ENCODE measurements around the gene GABRG3.
"Not testable (repeated sequence)": the region's sequence is repeated elsewhere in the genome, so short reads cannot be mapped to it uniquely, and the experiment has no call there.

The GABRG3 gene

GRCh38 chr15:27003003-27003402 lies 32.0 kb downstream of the GABRG3 start:
- DNase-seq: not testable (repeated sequence)

- not testable (repeated sequence) for DNase-seq
These were observed 33.2 kb downstream of the GABRG3 start for GRCh38 chr15:27004226-27004625.

GRCh38 chr15:27017168-27017809 lies 46.3 kb downstream of the GABRG3 start:
- peak; percentile 1 to 53 for DNase-seq

GRCh38 chr15:27019687-27020086 lies 48.7 kb downstream of the GABRG3 start:
- no peak for DNase-seq

DNA sequence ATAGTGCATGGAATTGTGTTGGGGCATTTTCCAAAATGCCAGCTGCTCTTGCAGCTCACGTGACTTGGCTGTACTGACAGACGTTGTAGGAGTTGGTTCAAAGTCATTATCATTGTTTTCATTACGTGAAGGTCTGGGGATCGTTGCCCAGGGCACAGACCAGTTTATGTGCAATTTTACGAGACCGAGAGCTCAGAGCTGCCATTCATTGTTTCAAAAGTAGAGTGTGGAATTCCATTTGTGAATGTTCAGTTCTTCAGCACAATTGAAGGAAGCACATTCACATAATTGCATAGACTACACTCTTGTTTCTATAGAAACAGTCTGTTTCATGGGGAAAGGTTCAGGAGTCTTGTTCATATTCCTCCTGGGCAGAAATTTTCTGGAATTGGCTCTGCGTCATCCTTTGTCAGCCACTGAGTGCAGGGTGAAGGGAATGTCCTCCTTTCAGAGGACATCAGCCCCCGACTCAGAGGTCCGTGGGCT lies 54.5 kb downstream of the GABRG3 start:
- no peak for DNase-seq

GRCh38 chr15:27027229-27027628 lies 56.2 kb downstream of the GABRG3 start:
- DNase-seq: no peak

GRCh38 chr15:27028858-27029477 lies 58.0 kb downstream of the GABRG3 start:
- DNase-seq: no peak

GRCh38 chr15:27036210-27036609 lies 65.2 kb downstream of the GABRG3 start:
- DNase-seq: no peak

DNA sequence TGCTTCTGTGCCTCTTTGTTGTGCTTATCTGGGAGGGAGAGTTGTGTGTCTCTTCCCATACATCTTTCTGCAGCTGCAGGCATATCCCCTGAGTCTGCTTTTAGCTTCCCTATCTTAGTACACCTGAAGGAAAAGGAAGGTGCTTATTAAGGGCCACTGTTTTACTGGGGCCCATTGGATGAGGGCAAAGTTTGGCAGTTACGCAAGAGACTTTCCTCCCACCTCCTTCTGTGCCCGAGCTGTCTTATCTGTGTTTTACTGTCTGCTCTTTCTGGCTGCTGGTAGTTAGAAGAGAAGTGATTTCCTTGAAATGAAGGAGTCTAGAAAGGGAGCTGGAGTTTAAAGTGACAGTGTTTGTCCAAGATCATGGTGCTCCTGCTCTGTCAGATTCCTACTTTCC lies 66.5 kb downstream of the GABRG3 start:
- DNase-seq: no peak

GRCh38 chr15:27039152-27039551 lies 68.2 kb downstream of the GABRG3 start:
- no peak for DNase-seq

- DNase-seq: no peak
These were observed 71.2 kb downstream of the GABRG3 start for GRCh38 chr15:27042230-27042629.

DNA sequence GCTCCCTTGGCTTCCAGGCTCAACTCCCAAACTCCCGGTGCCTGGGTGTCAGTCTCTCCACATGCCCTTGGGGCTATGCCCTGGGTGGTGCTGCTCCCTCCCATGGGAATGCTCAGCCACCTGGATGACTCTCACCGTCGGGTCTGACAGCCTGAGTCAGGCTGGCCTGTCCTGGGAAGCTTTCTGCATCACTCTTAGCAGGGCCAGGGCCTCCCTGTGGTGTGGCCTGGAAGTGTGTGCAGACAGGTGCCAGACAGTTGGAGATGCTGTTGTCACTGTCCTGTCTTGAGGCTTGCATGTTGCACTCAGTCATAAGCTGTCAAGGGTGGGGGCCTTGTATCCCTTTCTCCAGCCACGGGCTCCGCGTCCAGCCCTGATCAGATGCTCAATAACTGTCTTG lies 71.7 kb downstream of the GABRG3 start:
- DNase-seq: no peak

- no peak for DNase-seq
These were observed 72.8 kb downstream of the GABRG3 start for GRCh38 chr15:27043770-27044169.

DNA sequence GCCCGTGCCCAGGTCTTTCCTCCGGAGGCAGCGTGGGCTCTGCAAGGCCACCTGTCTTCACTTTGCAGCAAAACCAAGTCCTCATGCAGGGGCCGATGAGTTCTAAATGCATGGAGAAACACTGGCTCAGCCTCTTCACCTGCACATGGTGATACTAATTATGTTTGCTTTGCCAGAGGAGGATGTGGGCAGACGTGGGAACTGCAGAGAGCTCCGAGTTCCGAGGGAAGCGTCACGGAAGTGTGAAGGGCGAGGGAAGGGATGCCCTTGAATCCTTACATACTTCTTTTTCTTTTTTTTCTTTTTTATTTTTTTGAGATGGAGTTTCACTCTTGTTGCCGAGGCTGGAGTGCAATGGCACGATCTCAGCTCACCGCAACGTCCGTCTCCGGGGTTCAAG lies 74.8 kb downstream of the GABRG3 start:
- DNase-seq: no peak

DNA sequence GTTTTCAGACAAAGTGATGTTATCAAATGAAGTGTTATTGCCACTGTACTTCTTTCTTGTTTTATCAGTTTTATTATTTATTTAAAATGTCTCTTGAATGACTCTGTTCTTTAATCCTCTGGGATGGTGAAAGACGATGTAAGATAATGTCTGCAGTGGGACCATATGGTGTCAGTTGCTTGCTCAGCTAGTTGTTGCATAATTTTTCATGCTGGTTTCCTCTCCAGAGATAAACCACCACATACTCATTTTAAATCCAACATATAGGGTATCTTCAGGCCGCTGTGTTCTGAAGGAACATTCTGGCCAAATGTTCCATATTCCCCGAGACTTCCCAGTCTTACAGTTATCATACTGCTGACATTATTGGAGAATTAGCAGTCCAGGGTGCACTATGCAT lies 75.9 kb downstream of the GABRG3 start:
- DNase-seq: no peak

DNA sequence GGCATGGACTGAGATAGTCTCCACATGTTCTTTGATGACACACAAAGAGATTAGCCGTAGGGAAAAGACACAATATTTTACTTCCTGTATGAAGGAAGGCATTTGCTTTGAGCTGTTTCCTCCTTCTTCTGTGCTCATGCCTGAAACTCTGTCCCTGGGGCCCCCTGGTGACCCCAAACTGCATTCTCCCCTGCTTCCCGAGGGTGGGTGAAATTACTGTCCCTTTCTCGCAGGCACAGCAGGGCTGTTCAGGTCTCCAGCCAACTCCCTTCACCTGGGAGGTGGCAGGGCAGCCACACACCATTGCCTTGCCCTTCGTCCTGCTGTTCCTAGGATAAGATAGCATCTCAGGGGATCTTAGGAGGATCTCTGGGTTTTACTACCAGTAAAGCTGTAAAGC lies 79.2 kb downstream of the GABRG3 start:
- no peak for DNase-seq

DNA sequence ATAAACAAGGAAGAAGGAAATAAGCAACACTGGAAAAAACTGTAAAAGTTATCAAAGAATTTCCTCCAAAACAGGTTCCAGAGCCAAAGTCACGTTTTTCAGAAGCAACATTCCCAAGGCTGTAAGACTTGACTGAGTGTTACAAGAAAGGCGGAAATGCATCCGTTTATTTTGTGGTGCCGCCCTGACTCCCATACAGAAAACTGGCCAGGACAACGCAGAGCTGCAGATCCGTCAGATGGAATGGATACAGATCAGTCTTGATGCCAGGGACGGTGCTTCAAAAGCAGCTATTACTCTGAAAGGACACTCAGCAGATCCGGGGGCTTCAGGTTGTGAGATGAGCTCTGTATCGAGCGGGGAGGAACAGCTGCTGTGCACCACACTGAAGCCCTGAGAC lies 83.4 kb downstream of the GABRG3 start:
- DNase-seq: no peak

GRCh38 chr15:27057904-27058645 lies 87.1 kb downstream of the GABRG3 start:
- no peak for DNase-seq

GRCh38 chr15:27058939-27059338 lies 88.0 kb downstream of the GABRG3 start:
- no peak for DNase-seq

GRCh38 chr15:27059610-27060202 lies 88.7 kb downstream of the GABRG3 start:
- peak in 1 of 2 experiments; percentile 10 for DNase-seq

DNA sequence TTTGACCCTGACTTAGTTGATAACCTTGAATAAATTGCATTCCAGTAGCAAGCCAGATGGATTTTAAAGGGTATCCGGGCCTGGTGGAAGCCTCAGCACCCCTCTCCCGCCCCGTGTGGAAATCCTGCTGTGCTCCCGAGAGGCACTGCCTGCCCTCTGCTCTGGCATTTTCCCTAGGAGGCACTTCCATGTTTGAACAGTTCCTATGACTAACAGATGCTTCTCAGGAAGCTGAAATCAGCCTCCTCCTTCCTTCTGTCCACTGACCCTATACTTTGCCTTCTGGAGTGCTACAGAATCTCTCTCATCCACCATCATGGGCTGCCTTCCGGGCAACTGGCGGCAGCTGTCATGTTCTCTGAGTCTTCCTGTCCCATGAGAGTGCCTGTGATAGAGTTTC lies 90.8 kb downstream of the GABRG3 start:
- no peak for DNase-seq

DNA sequence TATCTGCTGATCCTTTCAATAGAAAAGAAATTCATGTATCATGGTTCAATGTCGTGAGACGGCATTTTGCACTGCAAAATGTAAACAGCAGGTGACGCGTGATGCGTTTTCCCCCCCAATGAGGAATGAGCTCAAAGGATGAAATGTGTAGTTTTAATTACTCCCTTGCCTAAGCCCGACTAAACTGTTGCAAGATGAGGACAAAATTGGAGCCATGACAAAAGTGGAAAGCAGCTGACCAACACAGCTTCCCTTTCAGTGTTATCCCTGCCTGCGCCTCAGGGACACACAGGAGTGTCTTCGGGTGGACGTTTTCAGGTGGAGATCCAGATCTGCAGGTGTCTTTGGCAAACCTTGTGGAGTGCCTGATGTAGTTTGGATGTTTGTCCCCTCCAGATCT lies 92.0 kb downstream of the GABRG3 start:
- no peak for DNase-seq

GRCh38 chr15:27064080-27064479 lies 93.1 kb downstream of the GABRG3 start:
- DNase-seq: no peak

GRCh38 chr15:27065151-27065550 lies 94.2 kb downstream of the GABRG3 start:
- no peak for DNase-seq
